Upper lobe of right lung (tissue), 1 donor: ENCODE data around the gene SMIM45.
A peak's percentile ranks its signal among the peaks of the same experiment; 100 is the strongest.

Source experiments
- ATAC-seq: fragments of 200-7000 bp; cut with Tn5 transposase; one replicate; pipeline ENCODE4 v1.9.1; 2020; ENCODE audit warnings: mild to moderate bottlenecking, moderate library complexity
- DNase-seq: peaks from one replicate; pipeline ENCODE4 v3.0.0-alpha.2; 2020
- H3K27ac ChIP-seq: fragments of 200-600 bp; one replicate; pipeline ENCODE4 v1.8.0; 2022
- H3K27me3 ChIP-seq: fragments of 200-600 bp; one replicate; pipeline ENCODE4 v1.8.0; 2022; ENCODE audit warnings: mild to moderate bottlenecking
- H3K36me3 ChIP-seq: fragments of 200-600 bp; one replicate; pipeline ENCODE4 v1.8.0; 2022
- H3K4me1 ChIP-seq: fragments of 200-600 bp; one replicate; pipeline ENCODE4 v1.8.0; 2022
- H3K4me3 ChIP-seq: fragments of 200-600 bp; one replicate; pipeline ENCODE4 v1.8.0; 2022; ENCODE audit warnings: mild to moderate bottlenecking
- H3K9me3 ChIP-seq: fragments of 200-600 bp; one replicate; pipeline ENCODE4 v1.8.0; 2022
- CTCF ChIP-seq: fragments of 200-600 bp; IDR thresholded peaks from one replicate; pipeline ENCODE4 v1.8.0; 2022; ENCODE audit warnings: antibody characterized with exemption
- intact Hi-C: fragments of 100-400 bp; cut with DNase I; formaldehyde crosslinking; loops from one replicate; pipeline ENCODE4 v1.11.0; 2022
- donor health status: DM: no; HTN: yes; CAD: no; lungs with severe emphysema.

Gene SMIM45

GRCh38 chr22:41976070-41976901 lies 24.3 kb downstream of the SMIM45 start:
- peak; percentile 73 for ATAC-seq
- no peak for TF ChIP-seq CTCF

GRCh38 chr22:41976961-41977566 lies 25.1 kb downstream of the SMIM45 start:
- Histone ChIP-seq H3K27me3 (peaks cover 35% of the 10 kb centered on the region), H3K27ac (no peak overlapping the region), H3K4me1 (peaks cover 9% of the 10 kb centered on the region), H3K36me3 (no peaks in the 10 kb centered on the region), H3K4me3 (peak overlapping the region; percentile 38), H3K9me3 (no peaks in the 10 kb centered on the region)
- TF ChIP-seq CTCF: no peak
- ATAC-seq (peak; percentile 3), DNase-seq (no peak)
- intact Hi-C loops: no loop called here

More at GRCh38 chr22:41976070-41976901, 24.3 kb downstream of the SMIM45 start:
- peaks cover 35% of the 10 kb centered on the region for H3K27me3 ChIP-seq
- intact Hi-C loops: no loop called here
- H3K4me3 ChIP-seq: peak overlapping the region; percentile 47
- no peaks in the 10 kb centered on the region for H3K36me3 ChIP-seq
- H3K4me1 ChIP-seq: peaks cover 9% of the 10 kb centered on the region
- no peak overlapping the region for H3K27ac ChIP-seq
- no peaks in the 10 kb centered on the region for H3K9me3 ChIP-seq
- peak; percentile 76 for DNase-seq

GRCh38 chr22:41978732-41979131 lies 26.8 kb downstream of the SMIM45 start:
- H3K4me1 ChIP-seq: peaks cover 13% of the 10 kb centered on the region
- no peak overlapping the region for H3K27ac ChIP-seq
- peaks cover 35% of the 10 kb centered on the region for H3K27me3 ChIP-seq
- no peaks in the 10 kb centered on the region for H3K9me3 ChIP-seq
- DNase-seq: no peak
- no peaks in the 10 kb centered on the region for H3K36me3 ChIP-seq
- ATAC-seq: no peak
- no peak overlapping the region for H3K4me3 ChIP-seq
- intact Hi-C loops: no loop called here
- no peak for TF ChIP-seq CTCF

GRCh38 chr22:41979423-41980250 lies 27.7 kb downstream of the SMIM45 start:
- H3K4me3 ChIP-seq: no peak overlapping the region
- no peaks in the 10 kb centered on the region for H3K36me3 ChIP-seq
- DNase-seq (no peak), ATAC-seq (no peak)
- H3K27ac ChIP-seq: no peak overlapping the region
- H3K27me3 ChIP-seq: peaks cover 29% of the 10 kb centered on the region
- no peaks in the 10 kb centered on the region for H3K9me3 ChIP-seq
- H3K4me1 ChIP-seq: peaks cover 13% of the 10 kb centered on the region
- intact Hi-C loops: no loop called here
- TF ChIP-seq CTCF: no peak

- Histone ChIP-seq H3K27ac (peak overlapping the region; percentile 4), H3K36me3 (no peaks in the 10 kb centered on the region), H3K9me3 (no peaks in the 10 kb centered on the region), H3K4me3 (no peak overlapping the region), H3K27me3 (peaks cover 2% of the 10 kb centered on the region), H3K4me1 (peaks cover 4% of the 10 kb centered on the region)
- intact Hi-C loops: no loop called here
- TF ChIP-seq CTCF: no peak
- DNase-seq (no peak), ATAC-seq (peak; percentile 43)
These were observed 30.9 kb downstream of the SMIM45 start for GRCh38 chr22:41982865-41983264.
